Measurements from ENCODE around the gene TRIO. TPM values are rescaled to one million over a fixed set of nuclear protein-coding genes. Genes with fewer than 3 reads are reported as not detected.

Gene TRIO
- total RNA-seq, 1 donor from 2014 or later = 71.6 TPM

- FAIRE-seq = no peak
- no peak for TF ChIP-seq CTCF (IDR thresholded peaks at IDR 0.05; ENCODE audit: insufficient read depth, low read length, severe bottlenecking)
- Histone ChIP-seq H3K27me3 (ENCODE audit: control insufficient read depth, insufficient read depth, low read length) (no peaks in the 10 kb centered on the region), H3K36me3 (ENCODE audit: control insufficient read depth, insufficient read depth, low read length) (peaks cover 31% of the 10 kb centered on the region), H3K4me3 (ENCODE audit: low read depth, low read length) (no peak overlapping the region)
- no peak for DNase-seq (ENCODE audit: low read depth)
These were observed 216.2 kb downstream of the TRIO start for GRCh38 chr5:14359069-14360043.

GRCh38 chr5:14362491-14362890, 219.3 kb downstream of the TRIO start:
- TF ChIP-seq CTCF (IDR thresholded peaks at IDR 0.05; ENCODE audit: insufficient read depth, low read length, severe bottlenecking) = no peak
- peaks cover 31% of the 10 kb centered on the region for H3K36me3 ChIP-seq (ENCODE audit: control insufficient read depth, insufficient read depth, low read length)
- no peak for FAIRE-seq
- H3K4me3 ChIP-seq (ENCODE audit: low read depth, low read length) = no peak overlapping the region
- no peak for DNase-seq (ENCODE audit: low read depth)
- no peaks in the 10 kb centered on the region for H3K27me3 ChIP-seq (ENCODE audit: control insufficient read depth, insufficient read depth, low read length)

- no peak for DNase-seq (ENCODE audit: low read depth)
- no peaks in the 10 kb centered on the region for H3K27me3 ChIP-seq (ENCODE audit: control insufficient read depth, insufficient read depth, low read length)
- no peak for FAIRE-seq
- H3K4me3 ChIP-seq (ENCODE audit: low read depth, low read length) = no peak overlapping the region
- TF ChIP-seq CTCF (IDR thresholded peaks at IDR 0.05; ENCODE audit: insufficient read depth, low read length, severe bottlenecking) = no peak
- peaks cover 30% of the 10 kb centered on the region for H3K36me3 ChIP-seq (ENCODE audit: control insufficient read depth, insufficient read depth, low read length)
These were observed 221.0 kb downstream of the TRIO start for GRCh38 chr5:14364096-14364495.

GRCh38 chr5:14364576-14365472, 221.7 kb downstream of the TRIO start:
- FAIRE-seq = no peak
- peak; percentile 86 for TF ChIP-seq CTCF (IDR thresholded peaks at IDR 0.05; ENCODE audit: insufficient read depth, low read length, severe bottlenecking)
- H3K36me3 ChIP-seq (ENCODE audit: control insufficient read depth, insufficient read depth, low read length) = peaks cover 32% of the 10 kb centered on the region
- no peaks in the 10 kb centered on the region for H3K27me3 ChIP-seq (ENCODE audit: control insufficient read depth, insufficient read depth, low read length)
- peak; percentile 37 for DNase-seq (ENCODE audit: low read depth)
- no peak overlapping the region for H3K4me3 ChIP-seq (ENCODE audit: low read depth, low read length)

GRCh38 chr5:14365831-14366430, 222.8 kb downstream of the TRIO start:
- no peaks in the 10 kb centered on the region for H3K27me3 ChIP-seq (ENCODE audit: control insufficient read depth, insufficient read depth, low read length)
- H3K4me3 ChIP-seq (ENCODE audit: low read depth, low read length) = no peak overlapping the region
- peak; percentile 29 for DNase-seq (ENCODE audit: low read depth)
- peaks cover 26% of the 10 kb centered on the region for H3K36me3 ChIP-seq (ENCODE audit: control insufficient read depth, insufficient read depth, low read length)
- TF ChIP-seq CTCF (IDR thresholded peaks at IDR 0.05; ENCODE audit: insufficient read depth, low read length, severe bottlenecking) = no peak
- FAIRE-seq = no peak
